H1 (cell line): ENCODE data around the gene POLR3H. TPM values are rescaled to one million over a fixed set of nuclear protein-coding genes. Genes with fewer than 3 reads are reported as not detected.

Experiments used
- SIN3A ChIP-seq, 2 experiments: IDR thresholded peaks in 1 of 2; conservative IDR thresholded peaks in 1 of 2; 2 replicates each; pipeline ENCODE4 v1.6.1; 2011 to 2012; ENCODE audit warnings: low read length in 2 of 2, improper control_type of control experiment in 1 of 2, low read depth in 1 of 2, mild to moderate bottlenecking in 1 of 2
- SRF ChIP-seq: IDR thresholded peaks from 2 replicates; pipeline ENCODE4 v1.6.1; 2011; ENCODE audit warnings: mild to moderate bottlenecking, low read depth, low read length, moderate library complexity
- TCF12 ChIP-seq: IDR thresholded peaks from 2 replicates; pipeline ENCODE4 v1.6.1; 2011; ENCODE audit warnings: low read depth, mild to moderate bottlenecking, low read length
- polyA plus RNA-seq, 7 experiments: library from polyadenylated mRNA; depleted of rRNA in 3 of 7; stranded (reverse) in 5 of 7; unstranded in 2 of 7; fragments of >200 nt in 5 of 7; fragments of 200-250 nt in 2 of 7; gene quantifications; 1 replicate in 5 of 7; 2 replicates in 1 of 7; 4 replicates in 1 of 7; pipeline versions ENCODE4 v1.2.1 to v1.2.3, GENCODE V29; 2011 to 2013; ENCODE audit warnings: missing spikeins in 2 of 7, mixed read lengths in 2 of 7
- total RNA-seq: library from RNA; stranded (reverse); fragmentation: NEBNext Ultra II Directional; extraction: Animal tissue kit (Norgen Biotek cat#: 25700); gene quantifications from 2 replicates; pipeline ENCODE4 v1.2.1, GENCODE V29; 2021
- TF ChIP-seq, protein P1 (sequence below): fragments of 300-600 bp; sonication (generic); IDR thresholded peaks from 2 replicates; pipeline ENCODE4 v1.7.1; 2012; ENCODE audit warnings: low read length, moderate library complexity, mild to moderate bottlenecking, inconsistent platforms; ENCODE audit not compliant: insufficient replicate concordance
- TF ChIP-seq, protein P2 (sequence below): IDR thresholded peaks from 2 replicates; pipeline ENCODE4 v1.6.1; 2012; ENCODE audit warnings: low read length, inconsistent platforms

POLR3H gene
- total and polyA plus RNA-seq, 2 of the 8 experiments (the other 6 are each of a cell fraction or from before 2014, with no cell fraction given): 29.7 to 39.2 TPM

DNA sequence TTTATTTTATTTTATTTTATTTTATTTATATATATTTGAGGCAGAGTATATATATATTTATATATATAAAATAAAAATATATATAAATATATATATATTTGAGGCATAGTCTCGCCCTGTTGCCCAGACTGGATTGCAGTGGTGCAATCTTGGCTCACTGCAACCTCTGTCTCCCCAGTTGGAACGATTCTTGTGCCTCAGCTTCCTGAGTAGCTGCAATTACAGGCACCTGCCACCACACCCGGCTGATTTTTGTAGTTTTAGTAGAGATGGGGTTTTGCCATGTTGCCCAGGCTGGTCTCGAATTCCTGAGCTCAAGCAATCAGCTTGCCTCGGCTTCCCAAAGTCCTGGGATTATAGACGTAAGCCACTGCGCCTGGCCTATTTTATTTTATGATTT lies 44.0 kb downstream of the POLR3H start (continued):
- TF ChIP-seq, protein P1, sequence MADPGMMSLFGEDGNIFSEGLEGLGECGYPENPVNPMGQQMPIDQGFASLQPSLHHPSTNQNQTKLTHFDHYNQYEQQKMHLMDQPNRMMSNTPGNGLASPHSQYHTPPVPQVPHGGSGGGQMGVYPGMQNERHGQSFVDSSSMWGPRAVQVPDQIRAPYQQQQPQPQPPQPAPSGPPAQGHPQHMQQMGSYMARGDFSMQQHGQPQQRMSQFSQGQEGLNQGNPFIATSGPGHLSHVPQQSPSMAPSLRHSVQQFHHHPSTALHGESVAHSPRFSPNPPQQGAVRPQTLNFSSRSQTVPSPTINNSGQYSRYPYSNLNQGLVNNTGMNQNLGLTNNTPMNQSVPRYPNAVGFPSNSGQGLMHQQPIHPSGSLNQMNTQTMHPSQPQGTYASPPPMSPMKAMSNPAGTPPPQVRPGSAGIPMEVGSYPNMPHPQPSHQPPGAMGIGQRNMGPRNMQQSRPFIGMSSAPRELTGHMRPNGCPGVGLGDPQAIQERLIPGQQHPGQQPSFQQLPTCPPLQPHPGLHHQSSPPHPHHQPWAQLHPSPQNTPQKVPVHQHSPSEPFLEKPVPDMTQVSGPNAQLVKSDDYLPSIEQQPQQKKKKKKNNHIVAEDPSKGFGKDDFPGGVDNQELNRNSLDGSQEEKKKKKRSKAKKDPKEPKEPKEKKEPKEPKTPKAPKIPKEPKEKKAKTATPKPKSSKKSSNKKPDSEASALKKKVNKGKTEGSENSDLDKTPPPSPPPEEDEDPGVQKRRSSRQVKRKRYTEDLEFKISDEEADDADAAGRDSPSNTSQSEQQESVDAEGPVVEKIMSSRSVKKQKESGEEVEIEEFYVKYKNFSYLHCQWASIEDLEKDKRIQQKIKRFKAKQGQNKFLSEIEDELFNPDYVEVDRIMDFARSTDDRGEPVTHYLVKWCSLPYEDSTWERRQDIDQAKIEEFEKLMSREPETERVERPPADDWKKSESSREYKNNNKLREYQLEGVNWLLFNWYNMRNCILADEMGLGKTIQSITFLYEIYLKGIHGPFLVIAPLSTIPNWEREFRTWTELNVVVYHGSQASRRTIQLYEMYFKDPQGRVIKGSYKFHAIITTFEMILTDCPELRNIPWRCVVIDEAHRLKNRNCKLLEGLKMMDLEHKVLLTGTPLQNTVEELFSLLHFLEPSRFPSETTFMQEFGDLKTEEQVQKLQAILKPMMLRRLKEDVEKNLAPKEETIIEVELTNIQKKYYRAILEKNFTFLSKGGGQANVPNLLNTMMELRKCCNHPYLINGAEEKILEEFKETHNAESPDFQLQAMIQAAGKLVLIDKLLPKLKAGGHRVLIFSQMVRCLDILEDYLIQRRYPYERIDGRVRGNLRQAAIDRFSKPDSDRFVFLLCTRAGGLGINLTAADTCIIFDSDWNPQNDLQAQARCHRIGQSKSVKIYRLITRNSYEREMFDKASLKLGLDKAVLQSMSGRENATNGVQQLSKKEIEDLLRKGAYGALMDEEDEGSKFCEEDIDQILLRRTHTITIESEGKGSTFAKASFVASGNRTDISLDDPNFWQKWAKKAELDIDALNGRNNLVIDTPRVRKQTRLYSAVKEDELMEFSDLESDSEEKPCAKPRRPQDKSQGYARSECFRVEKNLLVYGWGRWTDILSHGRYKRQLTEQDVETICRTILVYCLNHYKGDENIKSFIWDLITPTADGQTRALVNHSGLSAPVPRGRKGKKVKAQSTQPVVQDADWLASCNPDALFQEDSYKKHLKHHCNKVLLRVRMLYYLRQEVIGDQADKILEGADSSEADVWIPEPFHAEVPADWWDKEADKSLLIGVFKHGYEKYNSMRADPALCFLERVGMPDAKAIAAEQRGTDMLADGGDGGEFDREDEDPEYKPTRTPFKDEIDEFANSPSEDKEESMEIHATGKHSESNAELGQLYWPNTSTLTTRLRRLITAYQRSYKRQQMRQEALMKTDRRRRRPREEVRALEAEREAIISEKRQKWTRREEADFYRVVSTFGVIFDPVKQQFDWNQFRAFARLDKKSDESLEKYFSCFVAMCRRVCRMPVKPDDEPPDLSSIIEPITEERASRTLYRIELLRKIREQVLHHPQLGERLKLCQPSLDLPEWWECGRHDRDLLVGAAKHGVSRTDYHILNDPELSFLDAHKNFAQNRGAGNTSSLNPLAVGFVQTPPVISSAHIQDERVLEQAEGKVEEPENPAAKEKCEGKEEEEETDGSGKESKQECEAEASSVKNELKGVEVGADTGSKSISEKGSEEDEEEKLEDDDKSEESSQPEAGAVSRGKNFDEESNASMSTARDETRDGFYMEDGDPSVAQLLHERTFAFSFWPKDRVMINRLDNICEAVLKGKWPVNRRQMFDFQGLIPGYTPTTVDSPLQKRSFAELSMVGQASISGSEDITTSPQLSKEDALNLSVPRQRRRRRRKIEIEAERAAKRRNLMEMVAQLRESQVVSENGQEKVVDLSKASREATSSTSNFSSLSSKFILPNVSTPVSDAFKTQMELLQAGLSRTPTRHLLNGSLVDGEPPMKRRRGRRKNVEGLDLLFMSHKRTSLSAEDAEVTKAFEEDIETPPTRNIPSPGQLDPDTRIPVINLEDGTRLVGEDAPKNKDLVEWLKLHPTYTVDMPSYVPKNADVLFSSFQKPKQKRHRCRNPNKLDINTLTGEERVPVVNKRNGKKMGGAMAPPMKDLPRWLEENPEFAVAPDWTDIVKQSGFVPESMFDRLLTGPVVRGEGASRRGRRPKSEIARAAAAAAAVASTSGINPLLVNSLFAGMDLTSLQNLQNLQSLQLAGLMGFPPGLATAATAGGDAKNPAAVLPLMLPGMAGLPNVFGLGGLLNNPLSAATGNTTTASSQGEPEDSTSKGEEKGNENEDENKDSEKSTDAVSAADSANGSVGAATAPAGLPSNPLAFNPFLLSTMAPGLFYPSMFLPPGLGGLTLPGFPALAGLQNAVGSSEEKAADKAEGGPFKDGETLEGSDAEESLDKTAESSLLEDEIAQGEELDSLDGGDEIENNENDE: no peak
- TF ChIP-seq SIN3A (conservative IDR thresholded peaks at IDR 0.05 in 1 of 2, IDR thresholded peaks at IDR 0.05 in 1 of 2; ENCODE audit: low read depth in 1 of 2, low read length in 2 of 2): no peak
- TF ChIP-seq TCF12: no peak
- no peak for TF ChIP-seq SRF
- TF ChIP-seq, protein P2, sequence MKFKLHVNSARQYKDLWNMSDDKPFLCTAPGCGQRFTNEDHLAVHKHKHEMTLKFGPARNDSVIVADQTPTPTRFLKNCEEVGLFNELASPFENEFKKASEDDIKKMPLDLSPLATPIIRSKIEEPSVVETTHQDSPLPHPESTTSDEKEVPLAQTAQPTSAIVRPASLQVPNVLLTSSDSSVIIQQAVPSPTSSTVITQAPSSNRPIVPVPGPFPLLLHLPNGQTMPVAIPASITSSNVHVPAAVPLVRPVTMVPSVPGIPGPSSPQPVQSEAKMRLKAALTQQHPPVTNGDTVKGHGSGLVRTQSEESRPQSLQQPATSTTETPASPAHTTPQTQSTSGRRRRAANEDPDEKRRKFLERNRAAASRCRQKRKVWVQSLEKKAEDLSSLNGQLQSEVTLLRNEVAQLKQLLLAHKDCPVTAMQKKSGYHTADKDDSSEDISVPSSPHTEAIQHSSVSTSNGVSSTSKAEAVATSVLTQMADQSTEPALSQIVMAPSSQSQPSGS: no peak
